Embryonic facial prominence (tissue), 1 donor: ENCODE data around the gene COA3.
A peak's percentile ranks its signal among the peaks of the same experiment; 100 is the strongest.

ENCODE experiments used
- DNase-seq: peaks from one replicate; pipeline ENCODE4 v3.0.0-alpha.2; 2016; ENCODE audit errors: extremely low spot score

Gene COA3, protein sequence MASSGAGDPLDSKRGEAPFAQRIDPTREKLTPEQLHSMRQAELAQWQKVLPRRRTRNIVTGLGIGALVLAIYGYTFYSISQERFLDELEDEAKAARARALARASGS

DNA sequence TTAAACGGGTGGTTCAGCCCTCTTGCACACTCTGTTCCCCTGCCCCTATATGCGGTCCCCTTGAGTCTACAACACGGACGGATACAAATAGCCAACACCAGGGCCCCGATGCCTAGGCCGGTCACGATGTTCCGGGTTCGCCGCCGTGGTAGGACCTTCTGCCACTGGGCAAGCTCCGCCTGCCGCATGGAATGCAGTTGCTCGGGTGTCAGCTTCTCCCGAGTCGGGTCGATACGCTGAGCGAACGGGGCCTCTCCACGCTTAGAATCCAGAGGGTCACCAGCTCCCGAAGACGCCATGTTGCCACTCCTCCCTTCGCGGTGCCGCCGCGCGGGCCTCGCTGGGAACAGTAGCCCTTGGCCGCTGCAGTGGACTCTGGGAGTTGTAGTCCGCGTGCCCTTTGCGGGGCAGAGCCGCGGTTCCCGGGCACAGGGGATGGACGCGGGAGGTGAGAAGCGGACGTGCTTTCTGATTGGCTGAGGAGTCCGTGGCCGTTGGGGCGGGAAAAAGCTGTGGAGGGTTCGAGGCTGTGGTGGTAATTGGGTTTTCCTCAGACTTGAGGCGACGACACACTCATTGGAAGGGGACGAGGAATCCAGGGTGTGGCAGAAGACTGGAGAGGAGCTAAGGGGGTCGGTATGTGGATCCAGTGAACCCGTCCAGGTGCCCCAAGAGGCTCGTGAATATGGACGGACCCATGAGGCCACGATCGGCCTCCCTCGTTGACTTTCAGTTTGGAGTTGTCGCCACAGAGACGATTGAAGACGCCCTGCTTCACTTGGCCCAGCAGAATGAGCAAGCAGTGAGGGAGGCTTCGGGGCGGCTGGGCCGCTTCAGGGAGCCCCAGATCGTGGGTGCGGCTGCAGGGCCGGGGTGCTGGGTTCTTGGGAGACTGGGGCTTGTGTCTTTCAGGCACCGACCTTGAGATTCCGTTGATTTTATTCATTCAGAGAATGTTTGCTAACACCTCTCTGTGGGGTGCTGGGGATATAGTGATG is at the start of gene COA3, which contains the start of gene CNTD1:
Gene COA3, minus strand, starts transcription at position 322 of the 998 bp plus-strand sequence. Its CDS starts 23 bp downstream, at position 299.
Gene CNTD1, plus strand, starts transcription at position 479 of the 998 bp plus-strand sequence. Its CDS starts 207 bp downstream, at position 686.
- peak; percentile 70 for DNase-seq

DNA sequence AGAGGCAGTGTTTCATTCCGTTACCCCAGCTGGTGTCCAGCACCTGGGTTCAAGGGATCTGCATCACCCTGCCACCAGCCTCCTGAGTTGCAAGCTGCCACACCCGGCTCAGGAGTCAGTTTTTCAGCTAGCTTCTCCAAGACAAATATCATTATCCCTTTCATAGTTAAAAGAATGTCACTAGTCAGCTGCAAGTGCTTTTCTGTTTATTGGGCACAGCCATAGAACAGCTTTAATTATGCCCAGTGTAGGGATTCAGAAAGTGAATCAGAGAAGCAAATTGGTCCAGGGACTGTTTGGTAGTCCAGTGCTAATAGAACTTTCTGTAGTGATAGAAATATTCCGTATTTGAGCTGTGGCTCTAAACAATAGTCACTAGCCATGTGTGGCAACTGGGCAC is 49.6 kb upstream of the COA3 start:
- DNase-seq: peak; percentile 2

DNA sequence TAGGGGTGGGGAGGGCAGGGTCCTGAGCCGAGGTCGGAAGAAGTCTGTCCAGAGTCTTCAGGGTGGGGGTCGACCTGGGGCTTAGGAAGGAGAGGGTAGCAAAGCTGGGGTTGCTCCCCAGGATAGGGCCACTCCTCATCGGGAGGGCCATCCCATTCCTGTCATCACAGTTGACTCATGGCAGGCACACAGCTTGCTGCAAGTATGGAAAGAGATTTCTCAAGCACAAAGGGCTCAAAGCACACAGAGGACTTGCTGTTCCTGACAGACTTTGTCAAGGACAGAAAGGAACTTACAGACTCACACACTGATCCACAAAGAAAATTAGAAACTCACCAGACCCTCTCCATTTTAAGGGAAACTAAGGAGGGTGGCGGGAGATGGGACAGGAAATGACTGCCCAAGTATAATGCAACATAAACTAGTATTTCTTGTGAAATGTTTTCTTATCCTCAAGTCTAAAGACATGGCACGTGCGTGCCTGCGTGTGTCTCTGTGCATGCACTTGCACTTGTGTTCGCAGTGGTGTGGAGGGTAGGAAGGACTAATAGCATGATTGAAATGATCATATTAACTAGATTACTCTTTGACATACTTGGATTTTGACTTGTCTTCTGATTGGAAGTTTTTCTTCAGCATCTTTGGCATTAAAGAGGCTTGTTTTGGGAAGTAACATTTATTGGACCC is 48.2 kb upstream of the COA3 start:
- peak; percentile 0 for DNase-seq

DNA sequence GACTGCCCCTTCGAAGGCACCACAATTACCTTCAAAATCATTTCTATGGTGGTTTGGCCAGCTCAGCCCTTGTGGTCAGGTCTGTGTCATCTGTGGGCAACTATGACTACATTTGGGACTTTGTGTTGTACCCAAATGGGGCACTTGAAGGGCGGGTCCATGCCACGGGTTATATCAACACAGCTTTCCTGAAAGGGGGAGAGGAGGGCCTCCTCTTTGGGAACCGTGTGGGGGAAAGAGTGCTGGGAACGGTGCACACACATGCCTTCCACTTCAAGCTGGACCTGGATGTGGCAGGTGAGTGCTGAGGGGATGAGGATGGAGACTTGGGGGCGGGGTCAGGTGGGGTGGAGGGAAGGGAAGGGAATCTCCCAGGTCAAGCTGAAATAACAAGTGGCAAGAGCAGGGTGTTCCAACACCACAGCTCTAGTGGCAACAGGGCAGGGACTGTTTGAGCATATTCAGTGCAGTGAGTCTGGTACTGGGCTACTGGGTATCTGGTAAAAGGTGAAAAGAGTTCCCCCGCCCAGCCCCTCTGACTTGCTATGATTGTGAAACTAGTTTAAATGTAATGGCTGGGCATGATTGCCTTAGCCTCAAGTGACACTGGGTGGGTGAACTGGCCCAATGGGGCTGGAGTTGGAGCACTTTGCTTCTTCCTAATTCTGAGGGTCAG is 47.6 kb upstream of the COA3 start:
- no peak for DNase-seq

DNA sequence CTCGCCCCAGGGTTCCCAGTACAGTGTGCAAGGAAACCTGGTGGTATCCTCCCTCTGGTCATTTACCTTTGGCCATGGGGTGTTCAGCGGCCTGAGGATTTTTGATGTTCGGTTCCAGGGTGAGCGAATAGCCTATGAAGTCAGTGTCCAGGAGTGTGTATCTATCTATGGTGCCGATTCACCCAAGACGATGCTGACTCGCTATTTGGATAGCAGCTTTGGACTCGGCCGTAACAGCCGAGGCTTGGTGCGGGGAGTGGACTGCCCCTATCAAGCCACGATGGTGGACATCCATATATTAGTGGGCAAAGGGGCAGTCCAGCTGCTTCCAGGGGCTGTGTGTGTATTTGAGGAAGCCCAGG is 47.0 kb upstream of the COA3 start:
- no peak for DNase-seq

DNA sequence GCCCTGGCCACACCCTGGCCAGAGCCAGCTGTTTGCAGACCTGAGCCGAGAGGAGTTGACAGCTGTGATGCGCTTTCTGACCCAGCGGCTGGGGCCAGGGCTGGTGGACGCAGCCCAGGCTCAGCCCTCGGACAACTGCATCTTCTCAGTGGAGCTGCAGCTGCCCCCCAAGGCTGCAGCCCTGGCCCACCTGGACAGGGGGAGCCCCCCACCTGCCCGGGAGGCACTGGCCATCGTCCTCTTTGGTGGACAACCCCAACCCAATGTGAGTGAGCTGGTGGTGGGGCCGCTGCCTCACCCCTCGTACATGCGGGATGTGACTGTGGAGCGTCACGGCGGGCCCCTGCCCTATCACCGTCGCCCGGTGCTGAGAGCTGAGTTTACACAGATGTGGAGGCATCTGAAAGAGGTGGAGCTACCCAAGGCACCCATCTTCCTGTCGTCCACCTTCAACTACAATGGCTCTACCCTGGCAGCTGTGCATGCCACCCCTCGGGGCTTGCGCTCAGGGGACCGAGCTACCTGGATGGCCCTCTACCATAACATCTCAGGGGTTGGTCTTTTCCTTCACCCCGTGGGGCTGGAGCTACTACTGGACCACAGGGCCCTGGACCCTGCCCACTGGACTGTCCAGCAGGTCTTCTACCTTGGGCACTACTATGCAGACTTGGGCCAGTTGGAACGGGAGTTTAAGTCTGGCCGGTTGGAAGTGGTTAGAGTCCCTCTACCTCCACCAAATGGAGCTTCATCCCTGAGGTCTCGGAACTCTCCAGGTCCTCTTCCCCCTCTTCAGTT is 46.5 kb upstream of the COA3 start:
- no peak for DNase-seq

DNA sequence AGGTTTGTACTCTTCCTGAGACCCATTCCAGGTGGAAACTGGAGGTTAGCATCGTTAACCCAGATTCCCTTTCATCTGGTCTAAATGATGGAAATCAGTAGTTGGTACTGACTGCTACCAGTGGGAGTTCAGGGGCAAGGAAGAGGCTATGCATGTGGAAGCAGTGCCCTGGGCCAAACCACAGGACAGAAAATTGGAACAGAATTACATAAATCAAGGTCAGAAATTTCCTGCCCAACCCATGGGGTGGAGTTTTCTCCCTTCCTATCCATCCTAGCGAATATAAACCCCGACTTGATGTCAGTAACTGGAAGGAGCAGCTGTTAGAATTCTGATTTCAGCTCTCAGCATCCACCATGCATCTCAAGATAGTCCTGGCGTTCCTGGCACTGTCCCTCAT is 45.8 kb upstream of the COA3 start, which contains the start of gene AOC2:
Gene AOC2, plus strand, starts transcription at position 310 of the 400 bp plus-strand sequence. Its CDS starts 47 bp downstream, at position 357.
- no peak for DNase-seq

DNA sequence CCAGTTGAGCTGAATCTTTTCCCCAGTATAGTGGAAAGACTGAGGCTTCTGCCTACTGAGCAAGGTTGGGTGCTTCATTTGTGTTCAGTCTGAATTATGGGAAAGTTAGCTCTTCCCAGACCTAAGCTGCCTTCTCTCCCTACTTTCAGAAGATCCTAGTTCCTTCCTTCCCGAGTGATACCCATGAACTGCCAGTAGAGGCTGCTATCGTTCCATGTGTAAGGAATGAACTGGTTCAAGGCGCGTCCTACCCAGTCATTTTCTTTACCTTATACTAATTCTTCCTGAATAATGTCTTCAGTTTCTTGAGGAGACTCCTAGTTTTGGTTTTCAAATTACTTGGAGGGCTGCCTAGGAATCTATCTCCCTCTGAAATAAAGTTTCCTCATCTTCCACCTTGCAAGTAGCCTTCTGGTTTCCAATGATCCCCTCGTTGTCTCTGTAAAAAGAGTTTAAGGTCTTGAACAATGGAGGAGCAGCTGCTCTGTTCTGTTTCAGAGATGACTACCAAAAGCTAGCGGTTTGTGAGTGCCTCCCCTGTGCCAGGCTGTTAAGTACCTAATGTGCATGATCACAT is 44.9 kb upstream of the COA3 start:
- DNase-seq: peak; percentile 60

DNA sequence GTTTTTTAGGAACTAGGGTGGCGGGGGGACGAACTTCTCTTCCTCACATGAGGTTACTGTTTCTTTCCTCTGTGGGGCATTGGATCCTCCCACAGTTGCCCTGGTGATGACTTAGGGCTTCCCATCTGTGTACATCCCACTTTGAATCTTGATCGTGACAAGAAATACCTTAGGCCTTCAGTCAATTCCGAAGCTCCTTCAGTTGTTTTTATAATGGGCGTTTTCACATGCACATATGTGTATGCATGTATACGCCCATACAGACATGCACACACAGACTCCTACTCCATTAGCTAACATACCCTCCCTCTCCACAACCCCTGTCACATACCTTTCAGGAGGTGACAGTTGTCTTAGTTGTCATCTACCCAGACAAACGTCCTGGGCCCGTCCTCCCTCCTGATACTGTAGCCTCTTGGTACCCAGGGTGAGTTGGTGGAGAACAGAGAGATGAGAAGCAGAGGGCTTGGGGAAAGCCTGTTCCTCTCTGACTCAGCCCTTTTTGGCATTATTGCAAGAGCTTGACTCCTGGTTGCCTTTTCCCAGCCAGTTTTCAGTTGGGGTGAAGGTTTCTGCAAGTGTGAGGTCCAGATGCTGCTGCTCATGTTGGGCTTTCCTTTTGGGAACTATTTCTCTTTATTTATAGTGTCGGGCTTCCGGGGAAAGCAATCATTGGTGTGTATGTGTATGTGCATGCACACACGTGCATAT is 43.6 kb upstream of the COA3 start:
- no peak for DNase-seq

DNA sequence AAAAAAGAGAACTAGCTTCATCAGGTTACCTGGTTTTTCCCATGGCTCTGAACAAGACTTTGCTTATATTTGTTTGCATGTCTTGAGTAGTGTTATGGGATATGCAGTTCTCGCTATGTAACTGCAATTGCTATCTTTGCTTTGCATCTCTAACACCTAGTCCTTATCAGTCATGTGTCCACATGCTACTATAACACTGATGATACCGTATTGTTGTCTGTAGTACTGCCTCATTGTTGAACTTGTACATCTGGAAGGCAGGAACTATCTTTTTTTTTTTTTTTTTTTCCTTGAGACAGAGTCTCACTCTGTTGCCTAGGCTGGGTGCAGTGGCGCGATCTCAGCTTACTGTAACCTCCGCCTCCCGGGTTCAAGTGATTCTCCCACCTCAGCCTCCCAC is 37.2 kb upstream of the COA3 start:
- DNase-seq: no peak

DNA sequence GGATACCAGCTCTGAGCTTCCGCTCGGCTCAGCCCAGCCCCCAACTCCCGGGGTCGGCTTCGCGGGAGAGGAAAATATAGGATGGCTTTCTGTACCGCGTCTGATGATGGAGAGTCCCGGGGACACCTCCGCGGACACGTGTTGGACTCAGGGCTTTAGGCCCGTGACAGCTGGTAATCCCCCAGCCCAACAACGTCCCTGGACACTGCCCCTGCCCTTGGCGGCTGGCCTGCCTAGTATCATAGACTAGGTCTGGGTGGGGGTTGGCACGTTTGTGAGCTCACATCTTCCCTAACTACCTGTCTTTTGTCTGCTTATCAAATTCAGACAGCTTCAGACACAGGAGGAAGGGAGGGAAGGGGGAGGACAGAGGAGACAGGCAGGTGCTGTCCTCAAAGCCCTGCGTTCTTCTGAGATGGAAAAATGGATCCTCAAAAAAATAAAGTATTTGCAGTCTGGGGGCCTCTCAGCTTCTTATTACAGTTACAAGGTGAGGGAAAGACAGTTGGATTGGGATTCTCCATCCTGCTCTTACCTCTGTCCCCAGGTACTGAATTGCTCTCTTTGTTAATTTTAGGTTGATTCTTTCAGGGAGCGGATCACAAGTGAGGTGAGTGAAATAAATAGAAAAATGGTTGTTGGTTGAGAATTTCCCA is 35.4 kb upstream of the COA3 start:
- no peak for DNase-seq

DNA sequence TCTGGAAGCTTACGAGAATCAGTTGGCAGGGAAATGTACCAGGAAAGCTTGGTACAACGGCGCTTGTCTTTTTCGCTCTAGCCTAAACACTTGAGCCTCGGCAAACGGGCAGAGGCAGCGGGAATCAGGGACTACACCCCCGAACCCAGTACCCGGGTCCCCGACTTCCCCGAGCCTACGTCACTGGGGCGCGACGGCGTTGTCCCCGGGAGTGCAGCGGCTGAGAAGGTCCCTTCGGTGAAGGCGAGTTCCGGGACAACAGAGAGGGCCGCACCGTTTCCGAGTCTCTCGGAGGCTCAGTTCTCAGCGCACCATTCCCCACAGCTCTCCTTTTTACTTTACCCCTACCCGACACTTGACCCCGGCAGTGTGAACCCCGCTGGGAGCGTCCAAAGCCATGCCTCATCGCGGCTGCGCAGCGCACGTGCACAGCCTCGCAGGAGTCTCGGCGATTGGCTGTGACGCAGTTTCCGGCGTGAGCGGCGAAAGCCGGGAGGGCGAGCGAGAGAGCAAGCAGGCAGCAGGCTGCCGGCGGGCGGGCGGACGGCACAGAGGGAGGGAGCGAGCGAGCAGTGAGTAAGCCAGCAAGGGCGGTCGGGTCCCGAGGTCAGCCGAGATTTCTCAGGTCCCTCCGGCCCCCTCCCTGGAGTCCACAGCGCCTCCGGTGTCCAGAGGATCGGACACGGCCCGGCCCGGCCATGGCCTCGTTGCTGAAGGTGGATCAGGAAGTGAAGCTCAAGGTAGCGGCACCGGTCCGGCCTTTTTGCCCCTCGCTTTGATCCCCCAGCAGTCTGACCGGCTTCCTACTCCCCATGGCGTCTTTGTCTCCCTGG is 34.6 kb upstream of the COA3 start, which contains the start of gene PSME3:
Gene PSME3, plus strand, starts transcription at position 464 of the 833 bp plus-strand sequence. Its CDS starts 235 bp downstream, at position 699.
- peak; percentile 82 for DNase-seq

DNA sequence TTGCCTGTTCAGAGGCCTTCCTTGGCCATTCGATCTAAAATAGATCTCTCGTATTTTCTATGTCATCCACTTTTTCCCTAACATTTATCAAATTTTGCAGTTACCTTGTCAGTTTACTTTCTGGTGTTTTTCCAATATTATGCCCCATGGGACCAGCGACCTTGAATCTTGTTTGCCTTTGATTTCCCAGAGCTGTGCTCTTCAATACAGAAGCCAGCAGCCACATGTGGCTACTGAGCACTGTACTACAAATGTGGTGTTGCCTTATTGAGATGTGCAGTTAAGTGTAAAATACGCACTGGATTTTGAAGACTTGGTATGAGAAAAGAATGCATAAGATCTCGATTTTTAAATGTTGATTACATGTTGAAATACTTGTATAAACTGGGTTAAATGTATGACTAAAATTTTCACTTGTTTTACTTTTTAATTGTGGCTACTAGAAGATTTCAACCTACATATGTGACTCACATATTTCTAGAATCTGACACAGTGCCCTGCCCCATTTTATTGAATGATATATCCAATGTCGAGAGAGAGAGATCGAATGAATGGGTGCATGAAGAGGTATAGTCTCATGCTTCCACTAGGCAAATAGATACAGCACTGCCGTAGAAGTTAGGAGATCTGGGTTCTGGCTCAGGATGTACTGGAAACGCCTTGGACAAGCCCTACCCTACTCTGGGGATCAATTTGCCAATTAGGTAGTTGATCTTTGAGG is 33.9 kb upstream of the COA3 start:
- no peak for DNase-seq

DNA sequence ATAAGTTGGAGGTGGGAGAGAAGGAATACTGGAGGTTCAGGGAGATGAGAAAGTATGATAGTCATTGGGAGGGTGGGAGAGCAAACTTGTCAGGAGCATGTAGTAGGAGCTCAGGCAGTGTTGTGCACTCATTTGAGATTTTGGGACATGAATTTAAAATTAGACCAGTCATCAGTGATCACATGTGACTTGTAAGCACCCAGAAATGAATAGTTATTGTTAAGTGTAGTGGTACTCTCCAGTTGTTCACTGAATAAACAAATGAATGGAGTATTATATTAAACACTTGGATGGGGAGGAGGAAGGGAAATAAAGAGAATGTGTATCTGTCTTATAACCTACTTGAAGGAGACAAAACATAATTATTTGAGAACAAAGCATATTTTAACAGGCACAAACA is 32.5 kb upstream of the COA3 start:
- no peak for DNase-seq

DNA sequence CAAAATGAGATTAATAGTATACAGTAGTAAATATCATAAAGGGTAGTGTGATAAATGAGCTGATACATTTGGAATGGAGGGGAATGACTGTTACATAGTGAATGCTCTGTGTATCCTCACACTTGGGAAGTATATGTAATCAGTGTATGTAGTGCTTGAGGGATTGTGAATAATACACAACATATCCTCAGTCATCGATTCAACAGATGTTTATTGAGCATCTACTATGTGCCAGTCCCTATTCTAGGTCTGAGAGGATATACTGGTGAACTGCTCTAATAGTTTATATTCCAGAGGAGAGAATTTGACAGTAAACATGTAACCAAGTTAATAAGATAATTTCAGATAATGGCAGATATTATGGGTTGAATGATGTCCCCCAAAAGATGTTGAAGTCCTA is 29.0 kb upstream of the COA3 start:
- DNase-seq: no peak

DNA sequence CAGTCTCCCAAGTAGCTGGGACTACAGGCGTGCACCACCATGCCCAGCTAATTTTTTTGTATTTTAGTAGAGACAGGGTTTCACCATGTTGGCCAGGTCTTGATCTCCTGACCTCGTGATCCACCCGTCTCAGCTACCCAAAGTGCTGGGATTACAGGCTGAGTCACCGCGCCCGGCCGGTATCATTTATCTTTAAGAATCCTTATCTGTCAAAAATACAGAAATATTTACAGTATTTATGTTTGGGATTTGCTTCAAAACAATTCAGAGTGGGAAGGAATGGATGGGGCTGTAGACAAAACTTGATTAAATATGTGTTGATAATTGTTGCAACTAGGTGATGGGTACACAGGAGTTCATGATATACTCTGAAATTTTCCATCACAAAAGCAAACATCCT is 22.7 kb upstream of the COA3 start:
- DNase-seq: no peak

DNA sequence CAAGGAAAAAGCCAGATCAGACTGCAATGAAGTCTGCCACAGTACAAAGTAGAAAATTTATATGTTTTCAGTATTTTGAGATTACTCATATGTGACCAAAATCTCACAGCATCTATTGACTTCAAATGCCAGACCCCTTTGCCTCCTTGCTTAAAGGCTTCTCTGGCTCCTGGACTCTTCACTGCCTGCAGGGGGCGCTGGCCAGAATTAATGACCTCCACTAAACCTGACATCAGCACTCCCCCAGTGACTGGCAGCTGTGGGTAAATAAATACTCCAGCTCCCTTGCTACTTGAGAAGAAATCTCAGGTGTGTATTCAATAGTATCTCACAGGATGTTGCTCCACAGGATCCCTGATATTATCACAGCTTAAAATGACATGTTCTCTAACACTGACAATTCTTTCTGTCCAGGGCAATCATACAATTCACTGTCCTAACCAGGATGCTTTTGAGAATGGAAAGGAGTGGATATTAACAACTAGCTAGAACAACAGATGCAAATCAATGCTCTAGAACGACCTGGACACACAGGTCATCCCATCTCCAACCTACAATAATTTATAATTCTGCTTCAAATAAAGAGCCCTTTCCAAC is 21.5 kb upstream of the COA3 start:
- no peak for DNase-seq
